ENCODE results near the gene UST.

Gene UST

GRCh38 chr6:148746363-148747144 lies at the start of gene UST:
Gene UST, plus strand, starts transcription at chr6:148747030. Its CDS starts 401 bp downstream, at chr6:148747431.
- DNase-seq, result peak; percentile 48 to 54

GRCh38 chr6:148697895-148698440 lies 48.9 kb upstream of the UST start:
- no peak for DNase-seq

GRCh38 chr6:148698671-148699180 lies 48.1 kb upstream of the UST start:
- DNase-seq, result no peak

- DNase-seq, result no peak
Measured at GRCh38 chr6:148700047-148700715, 46.6 kb upstream of the UST start.

- no peak for DNase-seq
Measured at GRCh38 chr6:148700741-148701311, 46.0 kb upstream of the UST start.

- DNase-seq, result no peak
Measured at GRCh38 chr6:148701375-148701774, 45.5 kb upstream of the UST start.

- DNase-seq, result no peak
Measured at GRCh38 chr6:148703900-148704299, 42.9 kb upstream of the UST start.

GRCh38 chr6:148704400-148705246 lies 42.2 kb upstream of the UST start:
- DNase-seq, result no peak

GRCh38 chr6:148708707-148709106 lies 38.1 kb upstream of the UST start:
- no peak for DNase-seq

- no peak for DNase-seq
Measured at GRCh38 chr6:148709577-148709976, 37.3 kb upstream of the UST start.

- no peak for DNase-seq
Measured at GRCh38 chr6:148711833-148712654, 34.8 kb upstream of the UST start.

- no peak for DNase-seq
Measured at GRCh38 chr6:148713033-148713738, 33.6 kb upstream of the UST start.

GRCh38 chr6:148713921-148714320 lies 32.9 kb upstream of the UST start:
- no peak for DNase-seq

- no peak for DNase-seq
Measured at GRCh38 chr6:148716811-148717210, 30.0 kb upstream of the UST start.

- DNase-seq, result no peak
Measured at GRCh38 chr6:148720406-148720805, 26.4 kb upstream of the UST start.

- no peak for DNase-seq
Measured at GRCh38 chr6:148720897-148721296, 25.9 kb upstream of the UST start.

GRCh38 chr6:148723484-148723883 lies 23.3 kb upstream of the UST start:
- no peak for DNase-seq

- no peak for DNase-seq
Measured at GRCh38 chr6:148724428-148724827, 22.4 kb upstream of the UST start.

- no peak for DNase-seq
Measured at GRCh38 chr6:148727104-148727503, 19.7 kb upstream of the UST start.

- DNase-seq, result no peak
Measured at GRCh38 chr6:148735989-148736388, 10.8 kb upstream of the UST start.
